ENCODE measurements around the gene UGT2A1. TPM values are rescaled to one million over a fixed set of nuclear protein-coding genes. Genes with fewer than 3 reads are reported as not detected.

UGT2A1 gene
- total RNA-seq, 4 donors from 2014 or later, result not detected

DNA sequence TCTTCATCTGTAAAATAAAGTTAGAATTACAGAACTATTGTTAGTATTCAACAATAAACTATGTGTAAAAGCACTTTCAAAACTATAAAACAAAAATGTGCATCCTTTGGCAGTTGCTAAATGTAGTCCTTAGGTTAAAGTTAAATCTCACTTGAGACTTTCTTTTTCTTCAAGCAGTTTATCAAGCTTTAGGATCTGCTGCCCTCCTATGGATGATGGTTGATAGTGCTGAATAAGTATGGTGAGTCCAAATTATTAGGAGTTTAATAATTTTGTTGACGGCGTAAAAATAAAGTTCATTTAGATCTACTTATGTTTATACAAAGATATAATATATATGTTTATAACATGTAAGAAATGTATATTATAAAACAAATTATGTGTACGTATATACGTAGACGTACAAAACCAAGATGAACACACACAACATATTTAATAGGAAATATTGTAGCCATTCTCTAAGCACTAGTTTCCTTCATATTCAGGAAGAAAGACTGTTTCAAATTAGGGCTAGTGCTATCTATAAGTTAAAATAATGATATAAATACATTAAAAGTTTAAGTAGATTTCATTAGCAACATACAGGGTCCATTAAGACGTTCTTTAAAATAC, 35.9 kb downstream of the UGT2A1 start:
- Histone ChIP-seq H3K36me3 (no peaks in the 10 kb centered on the region), H3K4me3 (no peak overlapping the region), H3K9me3 (no peaks in the 10 kb centered on the region), H3K27ac (no peak overlapping the region), H3K4me1 (no peaks in the 10 kb centered on the region), H3K27me3 (no peaks in the 10 kb centered on the region)
- TF ChIP-seq, protein P1, sequence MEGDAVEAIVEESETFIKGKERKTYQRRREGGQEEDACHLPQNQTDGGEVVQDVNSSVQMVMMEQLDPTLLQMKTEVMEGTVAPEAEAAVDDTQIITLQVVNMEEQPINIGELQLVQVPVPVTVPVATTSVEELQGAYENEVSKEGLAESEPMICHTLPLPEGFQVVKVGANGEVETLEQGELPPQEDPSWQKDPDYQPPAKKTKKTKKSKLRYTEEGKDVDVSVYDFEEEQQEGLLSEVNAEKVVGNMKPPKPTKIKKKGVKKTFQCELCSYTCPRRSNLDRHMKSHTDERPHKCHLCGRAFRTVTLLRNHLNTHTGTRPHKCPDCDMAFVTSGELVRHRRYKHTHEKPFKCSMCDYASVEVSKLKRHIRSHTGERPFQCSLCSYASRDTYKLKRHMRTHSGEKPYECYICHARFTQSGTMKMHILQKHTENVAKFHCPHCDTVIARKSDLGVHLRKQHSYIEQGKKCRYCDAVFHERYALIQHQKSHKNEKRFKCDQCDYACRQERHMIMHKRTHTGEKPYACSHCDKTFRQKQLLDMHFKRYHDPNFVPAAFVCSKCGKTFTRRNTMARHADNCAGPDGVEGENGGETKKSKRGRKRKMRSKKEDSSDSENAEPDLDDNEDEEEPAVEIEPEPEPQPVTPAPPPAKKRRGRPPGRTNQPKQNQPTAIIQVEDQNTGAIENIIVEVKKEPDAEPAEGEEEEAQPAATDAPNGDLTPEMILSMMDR (IDR thresholded peaks at IDR 0.05), result no peak
- no peak for TF ChIP-seq POLR2A (IDR thresholded peaks at IDR 0.05)
- no peak for DNase-seq
- intact Hi-C loops (cut with DNase I; ENCODE audit: low total_unique reads), result no loop called here

DNA sequence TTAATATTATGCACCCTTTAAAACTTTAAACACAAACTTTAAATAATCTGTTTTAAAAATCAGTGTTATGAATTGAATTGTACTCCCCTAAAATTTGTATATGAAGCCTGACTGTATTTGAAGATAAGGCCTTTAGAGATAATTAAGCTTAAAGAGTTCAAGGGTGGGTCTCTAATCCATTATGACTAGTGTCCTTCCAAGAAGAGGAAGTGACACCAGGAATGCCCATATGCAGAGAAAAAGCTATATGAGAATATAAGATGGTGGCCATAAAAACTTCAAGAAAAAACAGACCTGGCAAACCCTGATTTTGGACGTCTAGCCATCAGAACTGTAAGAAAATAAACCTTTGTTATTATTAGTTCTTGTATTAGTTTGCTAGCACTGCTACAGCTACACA, 42.6 kb downstream of the UGT2A1 start:
- no peaks in the 10 kb centered on the region for H3K4me1 ChIP-seq
- no peak overlapping the region for H3K27ac ChIP-seq
- H3K9me3 ChIP-seq, result no peaks in the 10 kb centered on the region
- no peak for DNase-seq
- H3K4me3 ChIP-seq, result no peak overlapping the region
- H3K36me3 ChIP-seq, result no peaks in the 10 kb centered on the region
- TF ChIP-seq, protein P1 (IDR thresholded peaks at IDR 0.05), result no peak
- no peak for TF ChIP-seq POLR2A (IDR thresholded peaks at IDR 0.05)
- intact Hi-C loops (cut with DNase I; ENCODE audit: low total_unique reads), result no loop called here
- H3K27me3 ChIP-seq, result no peaks in the 10 kb centered on the region

DNA sequence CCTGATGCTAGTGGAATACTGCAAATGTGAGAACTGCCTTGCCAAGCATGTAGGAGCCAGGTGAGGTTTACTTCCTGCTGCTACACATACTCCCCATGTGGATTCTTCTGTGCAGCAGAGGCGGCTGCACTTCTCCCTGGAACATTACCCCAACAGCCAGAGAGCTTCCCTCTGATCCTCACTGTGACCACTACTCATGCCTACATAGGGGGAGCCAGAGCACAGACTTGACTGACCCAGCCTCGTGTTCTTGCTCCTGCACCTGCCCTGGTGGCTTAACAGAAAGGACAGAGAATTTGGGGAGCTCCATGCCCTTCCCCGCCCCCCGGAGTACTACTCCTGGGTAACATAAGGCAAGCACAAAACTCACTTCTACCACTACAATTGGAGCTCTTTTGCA, 52.0 kb downstream of the UGT2A1 start:
- intact Hi-C loops (cut with DNase I; ENCODE audit: low total_unique reads), result no loop called here
- TF ChIP-seq POLR2A (IDR thresholded peaks at IDR 0.05), result no peak
- TF ChIP-seq, protein P1 (IDR thresholded peaks at IDR 0.05), result no peak
- no peak overlapping the region for H3K4me3 ChIP-seq

DNA sequence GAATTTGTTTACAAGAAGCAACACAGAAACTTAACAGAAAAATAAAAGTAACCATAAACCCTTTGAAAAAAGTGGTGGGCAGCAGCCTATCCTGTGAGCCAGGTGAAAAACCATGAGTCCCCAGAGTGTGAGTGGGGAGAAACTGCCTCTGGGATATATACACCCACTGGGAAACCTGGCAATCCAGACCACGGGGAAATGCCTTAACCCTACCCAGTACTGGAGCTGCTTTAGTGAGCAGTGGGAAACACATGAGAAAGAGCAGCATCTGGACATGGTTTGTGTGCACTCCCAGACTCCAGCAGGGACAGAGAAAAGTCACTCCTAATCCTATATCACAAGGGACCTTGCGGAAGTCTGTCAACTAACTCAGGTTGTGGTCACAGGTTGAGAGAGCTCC, 53.0 kb downstream of the UGT2A1 start:
- Histone ChIP-seq H3K4me3 (no peak overlapping the region), H3K4me1 (no peaks in the 10 kb centered on the region), H3K27ac (no peak overlapping the region), H3K36me3 (no peaks in the 10 kb centered on the region), H3K27me3 (no peaks in the 10 kb centered on the region), H3K9me3 (no peaks in the 10 kb centered on the region)
- DNase-seq, result no peak
- no peak for TF ChIP-seq POLR2A (IDR thresholded peaks at IDR 0.05)
- TF ChIP-seq, protein P1 (IDR thresholded peaks at IDR 0.05), result no peak
- intact Hi-C loops (cut with DNase I; ENCODE audit: low total_unique reads), result no loop called here

More for the DNA sequence above, 52.0 kb downstream of the UGT2A1 start:
- Histone ChIP-seq H3K27me3 (no peaks in the 10 kb centered on the region), H3K4me1 (no peaks in the 10 kb centered on the region), H3K36me3 (no peaks in the 10 kb centered on the region), H3K27ac (no peak overlapping the region), H3K9me3 (no peaks in the 10 kb centered on the region)
- DNase-seq, result no peak

DNA sequence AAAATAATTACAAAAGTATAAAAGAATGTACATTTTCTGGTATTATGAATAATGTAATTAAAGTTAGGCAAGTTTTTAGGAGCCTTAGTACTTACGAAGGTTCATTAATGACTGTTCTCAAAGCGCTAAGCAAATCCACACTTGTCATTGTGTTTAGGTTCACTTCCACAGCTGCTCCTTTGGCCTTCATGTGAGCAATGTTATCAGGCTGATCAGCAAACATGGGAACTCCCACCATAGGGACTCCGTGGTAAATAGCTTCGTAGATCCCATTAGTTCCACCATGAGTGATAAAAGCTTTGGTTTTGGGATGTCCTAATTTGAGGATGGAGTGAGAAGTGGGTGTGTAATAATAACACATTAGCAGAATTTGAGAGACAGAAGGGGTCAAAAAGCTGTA, 58.7 kb downstream of the UGT2A1 start:
- Histone ChIP-seq H3K4me1 (no peaks in the 10 kb centered on the region), H3K36me3 (no peaks in the 10 kb centered on the region), H3K27me3 (no peaks in the 10 kb centered on the region), H3K9me3 (no peaks in the 10 kb centered on the region), H3K4me3 (no peak overlapping the region), H3K27ac (no peak overlapping the region)
- intact Hi-C loops (cut with DNase I; ENCODE audit: low total_unique reads), result no loop called here
- DNase-seq, result no peak
- TF ChIP-seq, protein P1 (IDR thresholded peaks at IDR 0.05), result no peak
- no peak for TF ChIP-seq POLR2A (IDR thresholded peaks at IDR 0.05)
